Activated CD4-positive, alpha-beta T cell treated with anti-CD3 and anti-CD28 coated beads, Interleukin-2, amount 10 ng/mL, durations not matched to agents 24 days and 14 days (primary cell): Measurements from ENCODE around the gene DNMT3A. TPM values are rescaled to one million over a fixed set of nuclear protein-coding genes. Genes with fewer than 3 reads are reported as not detected.

Source experiments
- DNase-seq: peaks from one replicate; pipeline ENCODE4 v3.0.0; 2022
- H3K27ac Mint-ChIP-seq: one replicate; pipeline ENCODE4 v1.8.0; 2022; ENCODE audit warnings: mild to moderate bottlenecking, mixed read lengths
- H3K27me3 Mint-ChIP-seq: one replicate; pipeline ENCODE4 v1.8.0; 2022; ENCODE audit warnings: mixed read lengths
- H3K36me3 Mint-ChIP-seq: one replicate; pipeline ENCODE4 v1.8.0; 2022; ENCODE audit warnings: low read depth, mild to moderate bottlenecking, mixed read lengths
- H3K4me1 Mint-ChIP-seq: one replicate; pipeline ENCODE4 v1.8.0; 2021; ENCODE audit warnings: mixed read lengths
- H3K4me3 Mint-ChIP-seq: one replicate; pipeline ENCODE4 v1.8.0; 2022; ENCODE audit warnings: mild to moderate bottlenecking, moderate library complexity, mixed read lengths
- H3K9me3 Mint-ChIP-seq: one replicate; pipeline ENCODE4 v1.8.0; 2021; ENCODE audit warnings: mixed read lengths
- intact Hi-C: fragments of 100-400 bp; cut with micrococcal nuclease; formaldehyde crosslinking; loops from one replicate; pipeline ENCODE4 v1.15.1; 2023
- total RNA-seq: library from RNA; stranded (reverse); gene quantifications from 2 replicates; pipeline ENCODE4 v1.2.3, GENCODE V29; 2022

DNMT3A gene
- total RNA-seq, 1 donor from 2014 or later = 102 TPM

- no peaks in the 10 kb centered on the region for H3K27me3 Mint-ChIP-seq
- H3K27ac Mint-ChIP-seq = peak overlapping the region; percentile 59
- H3K4me1 Mint-ChIP-seq = peaks cover 27% of the 10 kb centered on the region
- peak overlapping the region; percentile 71 for H3K4me3 Mint-ChIP-seq
- no peaks in the 10 kb centered on the region for H3K9me3 Mint-ChIP-seq
- intact Hi-C loops = loop anchor here (2.0 kb wide), 1 partner anchor 24 kb away; no protein-coding TSS in a partner anchor
- H3K36me3 Mint-ChIP-seq = peaks cover 57% of the 10 kb centered on the region
- peak; percentile 63 for DNase-seq
Measured at GRCh38 chr2:25250331-25251070, 91.2 kb downstream of the DNMT3A start.

DNA sequence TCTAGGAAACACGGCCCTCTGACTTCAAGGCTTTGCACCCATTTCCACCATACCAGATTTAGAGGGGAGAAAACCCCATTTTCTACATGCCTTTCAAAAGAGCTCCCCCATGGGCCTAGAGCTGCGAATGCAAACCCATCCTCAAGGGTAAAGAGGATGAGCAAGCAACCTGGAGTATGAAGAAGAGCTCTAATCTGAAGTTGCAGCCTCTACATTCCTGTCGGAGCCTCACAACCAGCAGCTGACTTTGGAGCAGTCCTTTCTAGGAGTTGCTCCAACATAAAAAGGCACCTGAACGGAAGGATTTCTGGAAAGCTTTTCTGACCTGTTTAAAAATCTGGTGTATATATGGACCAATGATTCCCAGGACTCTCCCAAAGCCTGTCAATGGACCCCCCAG lies 91.9 kb downstream of the DNMT3A start:
- Mint-ChIP-seq H3K27ac (peak overlapping the region; percentile 1), H3K4me1 (peaks cover 27% of the 10 kb centered on the region), H3K36me3 (peaks cover 58% of the 10 kb centered on the region), H3K4me3 (no peak overlapping the region), H3K27me3 (no peaks in the 10 kb centered on the region), H3K9me3 (no peaks in the 10 kb centered on the region)
- no peak for DNase-seq
- intact Hi-C loops = loop anchor here (2.0 kb wide), 1 partner anchor 25 kb away; no protein-coding TSS in a partner anchor

- intact Hi-C loops = no loop called here
- H3K36me3 Mint-ChIP-seq = peaks cover 52% of the 10 kb centered on the region
- H3K27ac Mint-ChIP-seq = no peak overlapping the region
- no peaks in the 10 kb centered on the region for H3K9me3 Mint-ChIP-seq
- DNase-seq = no peak
- H3K27me3 Mint-ChIP-seq = no peaks in the 10 kb centered on the region
- peaks cover 18% of the 10 kb centered on the region for H3K4me1 Mint-ChIP-seq
- H3K4me3 Mint-ChIP-seq = no peak overlapping the region
Measured at GRCh38 chr2:25247792-25248512, 93.8 kb downstream of the DNMT3A start.

DNA sequence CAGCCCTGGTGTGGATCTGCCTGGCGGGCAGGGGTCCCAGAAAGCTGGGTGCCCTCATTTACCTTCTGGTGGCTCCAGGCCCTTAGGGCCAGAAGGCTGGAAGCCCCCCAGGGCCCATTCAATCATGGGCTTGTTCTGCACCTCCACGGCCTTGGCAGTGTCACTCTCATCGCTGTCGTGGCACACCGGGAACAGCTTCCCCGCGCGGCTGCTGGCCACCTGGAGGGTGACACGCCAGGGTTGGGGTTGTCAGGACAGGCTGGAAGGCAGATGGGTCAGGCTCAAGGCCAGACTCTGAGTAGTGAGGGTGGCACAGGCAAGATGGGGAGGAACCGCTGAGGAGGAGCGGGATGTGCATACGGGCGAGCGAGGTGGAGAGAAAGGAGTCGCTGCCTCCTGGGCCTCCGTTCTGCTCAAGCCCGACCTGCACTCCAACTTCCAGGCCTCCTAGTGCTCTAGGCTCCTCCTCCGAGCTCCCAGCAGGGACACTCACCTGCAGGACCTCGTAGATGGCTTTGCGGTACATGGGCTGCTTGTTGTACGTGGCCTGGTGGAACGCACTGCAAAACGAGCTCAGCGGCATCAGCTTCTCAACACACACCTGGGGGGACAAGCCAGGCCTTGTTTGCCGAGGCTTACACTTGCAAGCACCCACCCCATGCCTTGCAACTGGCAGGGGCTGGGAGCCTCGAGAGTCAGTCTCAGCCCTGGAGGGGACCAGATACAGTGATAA lies 95.0 kb downstream of the DNMT3A start:
- peaks cover 14% of the 10 kb centered on the region for H3K4me1 Mint-ChIP-seq
- intact Hi-C loops = no loop called here

DNA sequence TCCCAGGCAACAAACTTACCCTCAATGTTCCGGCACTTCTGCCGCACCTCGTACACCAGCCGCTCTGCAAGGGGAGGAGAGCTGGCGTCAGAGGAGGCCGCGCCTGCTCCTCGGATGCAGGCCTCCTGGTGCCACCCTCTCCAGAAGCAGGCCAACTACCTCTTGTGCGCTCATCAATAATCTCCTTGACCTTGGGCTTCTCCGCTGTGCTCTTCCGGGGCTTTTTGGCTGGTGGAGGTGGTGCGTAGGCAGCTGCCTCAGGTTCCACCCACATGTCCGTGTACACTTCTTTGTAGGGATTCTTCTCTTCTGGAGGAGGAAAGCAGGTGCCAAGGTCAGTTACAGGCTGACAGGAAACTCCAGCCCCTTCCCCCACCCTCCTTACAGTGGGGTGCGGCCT lies 95.7 kb downstream of the DNMT3A start:
- peaks cover 10% of the 10 kb centered on the region for H3K4me1 Mint-ChIP-seq
- H3K27ac Mint-ChIP-seq = no peak overlapping the region
- no peak overlapping the region for H3K4me3 Mint-ChIP-seq
- H3K36me3 Mint-ChIP-seq = peaks cover 63% of the 10 kb centered on the region
- H3K9me3 Mint-ChIP-seq = no peaks in the 10 kb centered on the region
- H3K27me3 Mint-ChIP-seq = no peaks in the 10 kb centered on the region
- no peak for DNase-seq
- intact Hi-C loops = no loop called here

More for the DNA sequence above, 95.0 kb downstream of the DNMT3A start:
- no peaks in the 10 kb centered on the region for H3K9me3 Mint-ChIP-seq
- peaks cover 56% of the 10 kb centered on the region for H3K36me3 Mint-ChIP-seq
- H3K27me3 Mint-ChIP-seq = no peaks in the 10 kb centered on the region
- H3K4me3 Mint-ChIP-seq = no peak overlapping the region
- no peak overlapping the region for H3K27ac Mint-ChIP-seq
- no peak for DNase-seq

DNA sequence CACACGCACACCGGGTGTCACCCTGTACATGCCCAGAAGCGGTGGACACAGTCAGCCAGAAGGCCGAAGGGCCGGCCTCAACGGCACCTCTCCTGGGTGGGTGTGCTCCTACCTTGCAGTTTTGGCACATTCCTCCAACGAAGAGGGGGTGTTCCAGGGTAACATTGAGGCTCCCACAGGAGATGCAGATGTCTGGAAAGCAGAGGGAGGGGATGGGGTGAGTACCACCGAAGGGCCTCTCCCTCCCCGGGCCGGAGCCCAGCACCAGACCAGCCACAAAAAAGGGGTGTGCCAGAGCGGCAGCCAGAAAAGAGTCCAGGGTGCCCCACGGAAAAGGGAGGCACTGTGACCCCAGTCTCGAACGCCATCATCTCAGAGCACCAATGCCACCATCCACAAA lies 96.6 kb downstream of the DNMT3A start:
- H3K27me3 Mint-ChIP-seq = no peaks in the 10 kb centered on the region
- intact Hi-C loops = no loop called here
- no peaks in the 10 kb centered on the region for H3K9me3 Mint-ChIP-seq
- DNase-seq = no peak
- no peak overlapping the region for H3K4me3 Mint-ChIP-seq
- H3K4me1 Mint-ChIP-seq = peaks cover 3% of the 10 kb centered on the region
- peaks cover 64% of the 10 kb centered on the region for H3K36me3 Mint-ChIP-seq
- no peak overlapping the region for H3K27ac Mint-ChIP-seq

GRCh38 chr2:25243995-25244394 lies 97.7 kb downstream of the DNMT3A start:
- intact Hi-C loops = no loop called here
- H3K4me1 Mint-ChIP-seq = no peaks in the 10 kb centered on the region
- H3K27ac Mint-ChIP-seq = no peak overlapping the region
- H3K27me3 Mint-ChIP-seq = no peaks in the 10 kb centered on the region
- peaks cover 63% of the 10 kb centered on the region for H3K36me3 Mint-ChIP-seq
- no peaks in the 10 kb centered on the region for H3K9me3 Mint-ChIP-seq
- no peak overlapping the region for H3K4me3 Mint-ChIP-seq
- no peak for DNase-seq

GRCh38 chr2:25241452-25241851 lies 100.3 kb downstream of the DNMT3A start:
- Mint-ChIP-seq H3K9me3 (no peaks in the 10 kb centered on the region), H3K27me3 (no peaks in the 10 kb centered on the region), H3K27ac (no peak overlapping the region), H3K4me3 (no peak overlapping the region), H3K36me3 (peaks cover 68% of the 10 kb centered on the region), H3K4me1 (no peaks in the 10 kb centered on the region)
- no peak for DNase-seq
- intact Hi-C loops = no loop called here

- intact Hi-C loops = no loop called here
- H3K36me3 Mint-ChIP-seq = peaks cover 65% of the 10 kb centered on the region
- no peaks in the 10 kb centered on the region for H3K9me3 Mint-ChIP-seq
- DNase-seq = no peak
- H3K27ac Mint-ChIP-seq = no peak overlapping the region
- no peaks in the 10 kb centered on the region for H3K4me1 Mint-ChIP-seq
- no peak overlapping the region for H3K4me3 Mint-ChIP-seq
- no peaks in the 10 kb centered on the region for H3K27me3 Mint-ChIP-seq
Measured at GRCh38 chr2:25240636-25241035, 101.1 kb downstream of the DNMT3A start.

- H3K4me3 Mint-ChIP-seq = no peak overlapping the region
- no peaks in the 10 kb centered on the region for H3K4me1 Mint-ChIP-seq
- no peak for DNase-seq
- no peak overlapping the region for H3K27ac Mint-ChIP-seq
- peaks cover 71% of the 10 kb centered on the region for H3K36me3 Mint-ChIP-seq
- no peaks in the 10 kb centered on the region for H3K27me3 Mint-ChIP-seq
- H3K9me3 Mint-ChIP-seq = no peaks in the 10 kb centered on the region
- intact Hi-C loops = no loop called here
Measured at GRCh38 chr2:25238920-25239319, 102.8 kb downstream of the DNMT3A start.

- Mint-ChIP-seq H3K36me3 (peaks cover 74% of the 10 kb centered on the region), H3K27ac (no peak overlapping the region), H3K27me3 (no peaks in the 10 kb centered on the region), H3K4me1 (no peaks in the 10 kb centered on the region), H3K9me3 (no peaks in the 10 kb centered on the region), H3K4me3 (no peak overlapping the region)
- no peak for DNase-seq
- intact Hi-C loops = no loop called here
Measured at GRCh38 chr2:25237764-25238163, 104.0 kb downstream of the DNMT3A start.

DNA sequence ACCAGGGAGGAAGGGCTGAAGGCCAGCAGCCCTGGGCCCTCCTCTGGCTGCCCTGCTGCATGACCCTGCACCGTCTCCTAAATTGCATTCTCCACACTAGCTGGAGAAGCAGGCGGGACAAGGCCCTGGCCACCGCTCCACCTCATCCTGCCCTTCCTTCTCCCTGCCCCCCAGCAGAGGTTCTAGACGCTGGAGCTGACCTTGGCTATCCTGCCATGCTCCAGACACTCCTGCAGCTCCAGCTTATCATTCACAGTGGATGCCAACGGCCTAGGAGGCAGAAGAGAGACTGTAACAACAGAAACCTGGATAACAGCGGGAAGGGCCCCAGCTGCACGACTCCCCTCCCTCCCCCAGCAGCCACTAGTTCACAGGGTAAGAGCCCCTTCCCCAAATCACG lies 105.0 kb downstream of the DNMT3A start:
- peaks cover 70% of the 10 kb centered on the region for H3K36me3 Mint-ChIP-seq
- H3K9me3 Mint-ChIP-seq = no peaks in the 10 kb centered on the region
- H3K4me1 Mint-ChIP-seq = no peaks in the 10 kb centered on the region
- DNase-seq = no peak
- intact Hi-C loops = no loop called here
- no peaks in the 10 kb centered on the region for H3K27me3 Mint-ChIP-seq
- no peak overlapping the region for H3K27ac Mint-ChIP-seq
- H3K4me3 Mint-ChIP-seq = no peak overlapping the region

- peak overlapping the region; percentile 29 for H3K27ac Mint-ChIP-seq
- H3K36me3 Mint-ChIP-seq = peaks cover 62% of the 10 kb centered on the region
- no peak for DNase-seq
- intact Hi-C loops = no loop called here
- H3K4me3 Mint-ChIP-seq = no peak overlapping the region
- no peaks in the 10 kb centered on the region for H3K4me1 Mint-ChIP-seq
- no peaks in the 10 kb centered on the region for H3K27me3 Mint-ChIP-seq
- H3K9me3 Mint-ChIP-seq = no peaks in the 10 kb centered on the region
Measured at GRCh38 chr2:25234738-25235137, 107.0 kb downstream of the DNMT3A start.
